ENCODE measurements around the gene ZNF184. TPM values are rescaled to one million over a fixed set of nuclear protein-coding genes. Genes with fewer than 3 reads are reported as not detected.

Gene ZNF184
- total and polyA plus RNA-seq, 9 of the 15 experiments (the other 6 are each of a cell fraction or from before 2014, with no cell fraction given) = 7.6 to 22.2 (median 12.8) TPM

DNA sequence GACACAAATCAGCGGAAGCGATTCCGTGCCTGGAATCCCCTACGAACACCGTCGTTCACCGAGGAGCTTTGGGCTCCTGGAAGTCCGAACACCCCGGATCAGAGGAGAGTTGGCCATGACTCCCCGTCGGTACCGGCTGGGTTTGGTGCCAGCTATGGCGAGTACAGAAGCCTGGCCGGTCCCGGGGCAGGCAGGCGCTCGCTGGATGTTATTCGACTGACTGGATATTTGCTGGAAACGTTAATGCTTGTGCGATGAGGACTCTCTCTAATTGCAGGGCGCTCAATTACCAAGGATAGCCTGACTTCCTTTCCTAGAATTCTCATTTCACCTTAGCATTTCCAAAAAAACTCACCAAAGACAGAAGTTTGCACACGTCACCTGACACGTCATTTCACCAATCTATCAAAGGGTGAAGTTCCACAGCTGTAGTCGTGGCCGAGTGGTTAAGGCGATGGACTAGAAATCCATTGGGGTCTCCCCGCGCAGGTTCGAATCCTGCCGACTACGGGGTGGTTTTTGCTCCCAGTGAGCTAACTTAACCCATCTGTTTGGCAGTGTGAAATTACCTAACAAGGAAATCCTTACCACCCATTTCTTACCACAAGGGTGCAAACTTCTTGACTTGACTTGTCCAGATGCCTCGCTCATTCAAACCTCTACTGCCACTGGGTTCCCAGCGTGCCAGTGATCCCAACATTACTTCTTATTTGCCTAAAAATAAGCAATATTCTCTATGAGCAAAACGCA is 22.7 kb upstream of the ZNF184 start (continued):
- TF ChIP-seq, protein P1, sequence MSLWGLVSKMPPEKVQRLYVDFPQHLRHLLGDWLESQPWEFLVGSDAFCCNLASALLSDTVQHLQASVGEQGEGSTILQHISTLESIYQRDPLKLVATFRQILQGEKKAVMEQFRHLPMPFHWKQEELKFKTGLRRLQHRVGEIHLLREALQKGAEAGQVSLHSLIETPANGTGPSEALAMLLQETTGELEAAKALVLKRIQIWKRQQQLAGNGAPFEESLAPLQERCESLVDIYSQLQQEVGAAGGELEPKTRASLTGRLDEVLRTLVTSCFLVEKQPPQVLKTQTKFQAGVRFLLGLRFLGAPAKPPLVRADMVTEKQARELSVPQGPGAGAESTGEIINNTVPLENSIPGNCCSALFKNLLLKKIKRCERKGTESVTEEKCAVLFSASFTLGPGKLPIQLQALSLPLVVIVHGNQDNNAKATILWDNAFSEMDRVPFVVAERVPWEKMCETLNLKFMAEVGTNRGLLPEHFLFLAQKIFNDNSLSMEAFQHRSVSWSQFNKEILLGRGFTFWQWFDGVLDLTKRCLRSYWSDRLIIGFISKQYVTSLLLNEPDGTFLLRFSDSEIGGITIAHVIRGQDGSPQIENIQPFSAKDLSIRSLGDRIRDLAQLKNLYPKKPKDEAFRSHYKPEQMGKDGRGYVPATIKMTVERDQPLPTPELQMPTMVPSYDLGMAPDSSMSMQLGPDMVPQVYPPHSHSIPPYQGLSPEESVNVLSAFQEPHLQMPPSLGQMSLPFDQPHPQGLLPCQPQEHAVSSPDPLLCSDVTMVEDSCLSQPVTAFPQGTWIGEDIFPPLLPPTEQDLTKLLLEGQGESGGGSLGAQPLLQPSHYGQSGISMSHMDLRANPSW (CRISPR knock-in tag; IDR thresholded peaks at IDR 0.05) = peak; percentile 56; the same call in 1 of the 2 replicates
- TF ChIP-seq, protein P2, sequence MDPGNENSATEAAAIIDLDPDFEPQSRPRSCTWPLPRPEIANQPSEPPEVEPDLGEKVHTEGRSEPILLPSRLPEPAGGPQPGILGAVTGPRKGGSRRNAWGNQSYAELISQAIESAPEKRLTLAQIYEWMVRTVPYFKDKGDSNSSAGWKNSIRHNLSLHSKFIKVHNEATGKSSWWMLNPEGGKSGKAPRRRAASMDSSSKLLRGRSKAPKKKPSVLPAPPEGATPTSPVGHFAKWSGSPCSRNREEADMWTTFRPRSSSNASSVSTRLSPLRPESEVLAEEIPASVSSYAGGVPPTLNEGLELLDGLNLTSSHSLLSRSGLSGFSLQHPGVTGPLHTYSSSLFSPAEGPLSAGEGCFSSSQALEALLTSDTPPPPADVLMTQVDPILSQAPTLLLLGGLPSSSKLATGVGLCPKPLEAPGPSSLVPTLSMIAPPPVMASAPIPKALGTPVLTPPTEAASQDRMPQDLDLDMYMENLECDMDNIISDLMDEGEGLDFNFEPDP (CRISPR knock-in tag; IDR thresholded peaks at IDR 0.05) = no peak
- TF ChIP-seq ZNF436 (CRISPR knock-in tag; IDR thresholded peaks at IDR 0.05) = no peak
- TF ChIP-seq, protein P3, sequence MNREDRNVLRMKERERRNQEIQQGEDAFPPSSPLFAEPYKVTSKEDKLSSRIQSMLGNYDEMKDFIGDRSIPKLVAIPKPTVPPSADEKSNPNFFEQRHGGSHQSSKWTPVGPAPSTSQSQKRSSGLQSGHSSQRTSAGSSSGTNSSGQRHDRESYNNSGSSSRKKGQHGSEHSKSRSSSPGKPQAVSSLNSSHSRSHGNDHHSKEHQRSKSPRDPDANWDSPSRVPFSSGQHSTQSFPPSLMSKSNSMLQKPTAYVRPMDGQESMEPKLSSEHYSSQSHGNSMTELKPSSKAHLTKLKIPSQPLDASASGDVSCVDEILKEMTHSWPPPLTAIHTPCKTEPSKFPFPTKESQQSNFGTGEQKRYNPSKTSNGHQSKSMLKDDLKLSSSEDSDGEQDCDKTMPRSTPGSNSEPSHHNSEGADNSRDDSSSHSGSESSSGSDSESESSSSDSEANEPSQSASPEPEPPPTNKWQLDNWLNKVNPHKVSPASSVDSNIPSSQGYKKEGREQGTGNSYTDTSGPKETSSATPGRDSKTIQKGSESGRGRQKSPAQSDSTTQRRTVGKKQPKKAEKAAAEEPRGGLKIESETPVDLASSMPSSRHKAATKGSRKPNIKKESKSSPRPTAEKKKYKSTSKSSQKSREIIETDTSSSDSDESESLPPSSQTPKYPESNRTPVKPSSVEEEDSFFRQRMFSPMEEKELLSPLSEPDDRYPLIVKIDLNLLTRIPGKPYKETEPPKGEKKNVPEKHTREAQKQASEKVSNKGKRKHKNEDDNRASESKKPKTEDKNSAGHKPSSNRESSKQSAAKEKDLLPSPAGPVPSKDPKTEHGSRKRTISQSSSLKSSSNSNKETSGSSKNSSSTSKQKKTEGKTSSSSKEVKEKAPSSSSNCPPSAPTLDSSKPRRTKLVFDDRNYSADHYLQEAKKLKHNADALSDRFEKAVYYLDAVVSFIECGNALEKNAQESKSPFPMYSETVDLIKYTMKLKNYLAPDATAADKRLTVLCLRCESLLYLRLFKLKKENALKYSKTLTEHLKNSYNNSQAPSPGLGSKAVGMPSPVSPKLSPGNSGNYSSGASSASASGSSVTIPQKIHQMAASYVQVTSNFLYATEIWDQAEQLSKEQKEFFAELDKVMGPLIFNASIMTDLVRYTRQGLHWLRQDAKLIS (CRISPR knock-in tag; IDR thresholded peaks at IDR 0.05) = peak; percentile 88
- no peak for TF ChIP-seq PRPF4 (IDR thresholded peaks at IDR 0.05; ENCODE audit: insufficient read depth, low read depth, low read length, poor library complexity, severe bottlenecking)
- TF ChIP-seq, protein P4, sequence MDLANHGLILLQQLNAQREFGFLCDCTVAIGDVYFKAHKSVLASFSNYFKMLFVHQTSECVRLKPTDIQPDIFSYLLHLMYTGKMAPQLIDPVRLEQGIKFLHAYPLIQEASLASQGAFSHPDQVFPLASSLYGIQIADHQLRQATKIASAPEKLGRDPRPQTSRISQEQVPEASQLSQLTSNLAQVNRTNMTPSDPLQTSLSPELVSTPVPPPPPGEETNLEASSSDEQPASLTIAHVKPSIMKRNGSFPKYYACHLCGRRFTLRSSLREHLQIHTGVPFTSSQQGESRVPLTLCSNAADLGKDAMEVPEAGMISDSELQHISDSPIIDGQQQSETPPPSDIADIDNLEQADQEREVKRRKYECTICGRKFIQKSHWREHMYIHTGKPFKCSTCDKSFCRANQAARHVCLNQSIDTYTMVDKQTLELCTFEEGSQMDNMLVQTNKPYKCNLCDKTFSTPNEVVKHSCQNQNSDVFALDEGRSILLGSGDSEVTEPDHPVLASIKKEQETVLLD (IDR thresholded peaks at IDR 0.05) = peak; percentile 87
- TF ChIP-seq, protein P5, sequence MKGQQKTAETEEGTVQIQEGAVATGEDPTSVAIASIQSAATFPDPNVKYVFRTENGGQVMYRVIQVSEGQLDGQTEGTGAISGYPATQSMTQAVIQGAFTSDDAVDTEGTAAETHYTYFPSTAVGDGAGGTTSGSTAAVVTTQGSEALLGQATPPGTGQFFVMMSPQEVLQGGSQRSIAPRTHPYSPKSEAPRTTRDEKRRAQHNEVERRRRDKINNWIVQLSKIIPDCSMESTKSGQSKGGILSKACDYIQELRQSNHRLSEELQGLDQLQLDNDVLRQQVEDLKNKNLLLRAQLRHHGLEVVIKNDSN (CRISPR knock-in tag; IDR thresholded peaks at IDR 0.05) = 0 out of 2 replicates have a peak, but pooled peaks have one; percentile 42

Data from K562 (cell line).